Measurements from ENCODE around the gene LOXHD1.

DNA sequence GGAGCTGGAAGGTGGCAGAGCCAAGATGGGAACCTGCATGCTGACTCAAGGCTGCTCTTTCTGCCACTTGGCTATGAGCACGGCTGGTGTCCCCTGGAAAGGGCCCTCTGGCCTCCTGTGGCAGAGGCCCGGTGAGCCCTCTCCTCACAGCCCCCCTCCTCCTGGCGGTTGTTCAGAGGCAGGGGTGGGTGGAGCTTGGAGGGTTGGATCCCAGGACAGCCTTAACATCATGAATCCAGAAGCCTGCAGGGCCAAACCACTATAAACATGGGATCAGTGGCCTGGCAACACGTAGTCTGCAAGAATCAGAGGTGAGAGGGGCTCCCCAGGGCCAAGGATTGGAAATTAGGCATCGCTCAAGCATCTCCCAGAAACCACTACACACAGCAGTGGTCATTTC lies 48.5 kb upstream of the LOXHD1 start:
- TF ChIP-seq RFX5 (IDR thresholded peaks at IDR 0.05; ENCODE audit: low read depth, low read length) (no peak), RAD21 (IDR thresholded peaks at IDR 0.05; ENCODE audit: low read length) (no peak), MXI1 (IDR thresholded peaks at IDR 0.05; ENCODE audit: borderline replicate concordance, low read depth, low read length) (no peak), POLR2A (IDR thresholded peaks at IDR 0.05; ENCODE audit: low read depth, low read length) (no peak), CEBPB (IDR thresholded peaks at IDR 0.05; ENCODE audit: low read depth, low read length) (no peak), SMC3 (IDR thresholded peaks at IDR 0.05; ENCODE audit: low read depth, low read length) (no peak), BHLHE40 (IDR thresholded peaks at IDR 0.05; ENCODE audit: low read depth, low read length) (no peak)
- TF ChIP-seq, protein P1, sequence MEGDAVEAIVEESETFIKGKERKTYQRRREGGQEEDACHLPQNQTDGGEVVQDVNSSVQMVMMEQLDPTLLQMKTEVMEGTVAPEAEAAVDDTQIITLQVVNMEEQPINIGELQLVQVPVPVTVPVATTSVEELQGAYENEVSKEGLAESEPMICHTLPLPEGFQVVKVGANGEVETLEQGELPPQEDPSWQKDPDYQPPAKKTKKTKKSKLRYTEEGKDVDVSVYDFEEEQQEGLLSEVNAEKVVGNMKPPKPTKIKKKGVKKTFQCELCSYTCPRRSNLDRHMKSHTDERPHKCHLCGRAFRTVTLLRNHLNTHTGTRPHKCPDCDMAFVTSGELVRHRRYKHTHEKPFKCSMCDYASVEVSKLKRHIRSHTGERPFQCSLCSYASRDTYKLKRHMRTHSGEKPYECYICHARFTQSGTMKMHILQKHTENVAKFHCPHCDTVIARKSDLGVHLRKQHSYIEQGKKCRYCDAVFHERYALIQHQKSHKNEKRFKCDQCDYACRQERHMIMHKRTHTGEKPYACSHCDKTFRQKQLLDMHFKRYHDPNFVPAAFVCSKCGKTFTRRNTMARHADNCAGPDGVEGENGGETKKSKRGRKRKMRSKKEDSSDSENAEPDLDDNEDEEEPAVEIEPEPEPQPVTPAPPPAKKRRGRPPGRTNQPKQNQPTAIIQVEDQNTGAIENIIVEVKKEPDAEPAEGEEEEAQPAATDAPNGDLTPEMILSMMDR (conservative IDR thresholded peaks at IDR 0.05; ENCODE audit: low read depth, low read length) = no peak
- TF ChIP-seq, protein P2, sequence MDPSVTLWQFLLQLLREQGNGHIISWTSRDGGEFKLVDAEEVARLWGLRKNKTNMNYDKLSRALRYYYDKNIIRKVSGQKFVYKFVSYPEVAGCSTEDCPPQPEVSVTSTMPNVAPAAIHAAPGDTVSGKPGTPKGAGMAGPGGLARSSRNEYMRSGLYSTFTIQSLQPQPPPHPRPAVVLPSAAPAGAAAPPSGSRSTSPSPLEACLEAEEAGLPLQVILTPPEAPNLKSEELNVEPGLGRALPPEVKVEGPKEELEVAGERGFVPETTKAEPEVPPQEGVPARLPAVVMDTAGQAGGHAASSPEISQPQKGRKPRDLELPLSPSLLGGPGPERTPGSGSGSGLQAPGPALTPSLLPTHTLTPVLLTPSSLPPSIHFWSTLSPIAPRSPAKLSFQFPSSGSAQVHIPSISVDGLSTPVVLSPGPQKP (IDR thresholded peaks at IDR 0.05; ENCODE audit: borderline replicate concordance, low read depth, low read length) = no peak
- TF ChIP-seq, protein P3, sequence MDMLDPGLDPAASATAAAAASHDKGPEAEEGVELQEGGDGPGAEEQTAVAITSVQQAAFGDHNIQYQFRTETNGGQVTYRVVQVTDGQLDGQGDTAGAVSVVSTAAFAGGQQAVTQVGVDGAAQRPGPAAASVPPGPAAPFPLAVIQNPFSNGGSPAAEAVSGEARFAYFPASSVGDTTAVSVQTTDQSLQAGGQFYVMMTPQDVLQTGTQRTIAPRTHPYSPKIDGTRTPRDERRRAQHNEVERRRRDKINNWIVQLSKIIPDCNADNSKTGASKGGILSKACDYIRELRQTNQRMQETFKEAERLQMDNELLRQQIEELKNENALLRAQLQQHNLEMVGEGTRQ (IDR thresholded peaks at IDR 0.05; ENCODE audit: low read depth, low read length) = no peak
